Measurements from ENCODE around the gene YBEY.

DNA sequence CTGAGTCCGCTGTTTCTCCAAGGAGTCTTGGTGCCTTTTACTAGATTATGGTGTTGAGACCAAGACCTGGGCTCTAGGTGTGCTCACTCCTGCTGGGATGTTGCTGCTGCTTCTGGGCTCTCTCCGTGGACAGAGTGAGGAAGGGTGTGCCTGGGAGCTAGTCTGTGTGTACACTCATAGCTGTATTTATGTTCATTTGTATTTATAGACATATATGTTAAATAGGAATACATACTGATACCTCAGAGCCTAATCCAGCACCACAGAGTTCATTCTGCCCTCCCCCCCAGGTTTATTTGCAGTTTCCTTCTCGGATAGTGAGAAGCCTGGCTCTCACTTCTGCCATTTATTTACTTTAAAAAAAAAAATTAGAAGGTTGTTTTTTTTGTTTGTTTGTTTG, 50.5 kb downstream of the YBEY start:
- TF ChIP-seq, protein P1, sequence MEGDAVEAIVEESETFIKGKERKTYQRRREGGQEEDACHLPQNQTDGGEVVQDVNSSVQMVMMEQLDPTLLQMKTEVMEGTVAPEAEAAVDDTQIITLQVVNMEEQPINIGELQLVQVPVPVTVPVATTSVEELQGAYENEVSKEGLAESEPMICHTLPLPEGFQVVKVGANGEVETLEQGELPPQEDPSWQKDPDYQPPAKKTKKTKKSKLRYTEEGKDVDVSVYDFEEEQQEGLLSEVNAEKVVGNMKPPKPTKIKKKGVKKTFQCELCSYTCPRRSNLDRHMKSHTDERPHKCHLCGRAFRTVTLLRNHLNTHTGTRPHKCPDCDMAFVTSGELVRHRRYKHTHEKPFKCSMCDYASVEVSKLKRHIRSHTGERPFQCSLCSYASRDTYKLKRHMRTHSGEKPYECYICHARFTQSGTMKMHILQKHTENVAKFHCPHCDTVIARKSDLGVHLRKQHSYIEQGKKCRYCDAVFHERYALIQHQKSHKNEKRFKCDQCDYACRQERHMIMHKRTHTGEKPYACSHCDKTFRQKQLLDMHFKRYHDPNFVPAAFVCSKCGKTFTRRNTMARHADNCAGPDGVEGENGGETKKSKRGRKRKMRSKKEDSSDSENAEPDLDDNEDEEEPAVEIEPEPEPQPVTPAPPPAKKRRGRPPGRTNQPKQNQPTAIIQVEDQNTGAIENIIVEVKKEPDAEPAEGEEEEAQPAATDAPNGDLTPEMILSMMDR (IDR thresholded peaks at IDR 0.05) = no peak
- TF ChIP-seq EP300 (IDR thresholded peaks at IDR 0.05) (no peak), POLR2AphosphoS5 (IDR thresholded peaks at IDR 0.05) (no peak), POLR2A (IDR thresholded peaks at IDR 0.05; ENCODE audit: low read depth) (no peak)

Data from esophagus muscularis mucosa (tissue), 4 donors.